K562 (cell line): ENCODE results near the gene H3-3A. TPM values are rescaled to one million over a fixed set of nuclear protein-coding genes. Genes with fewer than 3 reads are reported as not detected.
A peak's percentile ranks its signal among the peaks of the same experiment; 100 is the strongest.

ENCODE experiments used
- ARID1B ChIP-seq: fragments of 450-650 bp; IDR thresholded peaks from 2 replicates; pipeline ENCODE4 v1.6.1; 2016; ENCODE audit warnings: antibody characterized with exemption, mild to moderate bottlenecking, inconsistent platforms
- EP400 ChIP-seq: fragments of 450-650 bp; IDR thresholded peaks from 2 replicates; pipeline ENCODE4 v1.6.1; 2017; ENCODE audit warnings: antibody characterized with exemption, mild to moderate bottlenecking, moderate library complexity
- ERF ChIP-seq: fragments of 450-650 bp; formaldehyde crosslinking; IDR thresholded peaks from 2 replicates; pipeline ENCODE4 v1.4.0; 2020; ENCODE audit warnings: mild to moderate bottlenecking, mixed read lengths
- ILK ChIP-seq: fragments of 450-650 bp; IDR thresholded peaks from 2 replicates; pipeline ENCODE4 v1.6.1; 2016; ENCODE audit warnings: missing genetic modification characterization, low read depth, mild to moderate bottlenecking, missing compliant biosample characterization, moderate library complexity, borderline replicate concordance
- MTA3 ChIP-seq: fragments of 450-650 bp; formaldehyde crosslinking; IDR thresholded peaks from 2 replicates; pipeline ENCODE4 v1.6.1; 2017; ENCODE audit warnings: mild to moderate bottlenecking, borderline replicate concordance
- NCOA1 ChIP-seq: fragments of 450-650 bp; IDR thresholded peaks from 2 replicates; pipeline ENCODE4 v1.6.1; 2016; ENCODE audit warnings: low read depth
- RBM17 ChIP-seq: fragments of 200-400 bp; formaldehyde crosslinking; IDR thresholded peaks from 2 replicates; pipeline ENCODE4 v1.6.1; 2017; ENCODE audit warnings: low read depth, mild to moderate bottlenecking, low read length, borderline replicate concordance
- SMAD1 ChIP-seq: fragments of 150-350 bp; IDR thresholded peaks from 2 replicates; pipeline ENCODE4 v1.6.1; 2014; ENCODE audit warnings: low read length, low read depth; ENCODE audit not compliant: partially characterized antibody
- TEAD1 ChIP-seq, 2 experiments: fragments of 450-650 bp in 1 of 2; sonication (generic) in 1 of 2; formaldehyde crosslinking; IDR thresholded peaks; 2 replicates each; pipeline versions ENCODE4 v1.4.0 to v1.8.0; 2020 to 2022; ENCODE audit warnings: mild to moderate bottlenecking in 2 of 2, missing genetic modification reagents in 1 of 2
- polyA plus RNA-seq, 8 experiments: library from polyadenylated mRNA; depleted of rRNA in 4 of 8; stranded (reverse) in 5 of 8; unstranded in 3 of 8; fragments of >200 nt; fragmentation: Nextera tagmentation in 2 of 8; fragmentation: Illumina TruSeq in 1 of 8; extraction: Ambion mirVana in 2 of 8; extraction: Trizol in 1 of 8; gene quantifications; 2 replicates each; pipeline versions ENCODE4 v1.2.1 to v1.2.3, GENCODE V29; 2011 to 2014; ENCODE audit warnings: inconsistent platforms in 1 of 8, missing spikeins in 1 of 8
- total RNA-seq, 7 experiments: library from RNA; depleted of rRNA in 6 of 7; stranded (reverse); fragments of >200 nt in 6 of 7; fragmentation: Illumina TruSeq in 2 of 7; extraction: Trizol in 2 of 7; gene quantifications; 2 replicates each; pipeline versions ENCODE4 v1.2.1 to v1.2.3, GENCODE V29; 2011 to 2021; ENCODE audit warnings: low replicate concordance in 1 of 7
- TF ChIP-seq, protein P1 (sequence below): fragments of 250-450 bp; sonication (Bioruptor Pico); IDR thresholded peaks from 2 replicates; pipeline ENCODE4 v1.5.0; 2020; ENCODE audit warnings: mild to moderate bottlenecking
- TF ChIP-seq, protein P2 (sequence below): fragments of 450-650 bp; IDR thresholded peaks from 2 replicates; pipeline ENCODE4 v1.6.1; 2016; ENCODE audit warnings: mild to moderate bottlenecking, moderate library complexity
- TF ChIP-seq, protein P3 (sequence below), 3 experiments: fragments of 200-800 bp in 1 of 3; sonication (Bioruptor generic) in 1 of 3; sonication (generic) in 1 of 3; formaldehyde crosslinking in 1 of 3; IDR thresholded peaks; 2 replicates each; pipeline versions ENCODE4 v1.6.1 to v1.8.0; 2016 to 2022; ENCODE audit warnings: mild to moderate bottlenecking in 2 of 3, missing compliant biosample characterization in 2 of 3, missing genetic modification characterization in 2 of 3, missing genetic modification reagents in 1 of 3

H3-3A gene
- total and polyA plus RNA-seq, 9 of the 15 experiments (the other 6 are each of a cell fraction or from before 2014, with no cell fraction given) = 426 to 1,083 (median 591) TPM

DNA sequence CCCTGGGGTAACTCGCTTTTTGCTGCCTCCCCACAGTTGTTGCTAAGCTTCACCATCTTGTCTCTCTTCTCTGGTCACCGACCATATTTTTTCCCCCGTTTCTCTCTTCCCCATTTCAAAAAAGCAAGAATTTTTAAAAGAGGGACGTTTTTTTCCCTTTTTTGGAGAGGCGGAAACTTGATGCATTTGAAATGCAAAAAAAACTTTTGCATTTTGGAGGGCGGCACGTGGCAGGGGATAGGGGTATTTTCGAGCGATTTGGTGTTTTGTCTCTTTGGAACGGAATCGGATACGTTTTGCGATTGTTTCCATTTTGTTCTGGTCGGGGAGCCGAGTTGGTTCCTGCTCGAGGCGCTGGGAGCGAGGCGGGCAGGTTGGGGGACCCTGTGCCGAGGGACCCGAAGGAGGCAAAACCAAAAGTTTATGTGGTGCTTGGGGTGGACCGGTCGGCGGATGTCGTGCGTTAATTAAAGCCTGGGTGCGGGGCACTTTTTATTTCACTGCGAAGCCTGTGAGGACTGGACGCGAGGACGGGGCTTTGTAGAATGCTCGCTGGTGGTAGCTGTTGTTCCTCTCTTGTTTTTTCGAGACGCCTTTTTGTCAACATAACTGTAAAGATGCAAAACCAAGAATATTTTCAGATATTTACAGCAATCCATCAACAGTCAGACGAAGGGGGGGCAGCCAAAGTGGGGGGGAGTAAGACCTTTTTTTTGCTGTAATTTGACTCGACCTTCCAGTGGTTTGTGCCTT is 884 bp downstream of the H3-3A start (continued):
- TF ChIP-seq ILK (tag) = no peak
- TF ChIP-seq, protein P1, sequence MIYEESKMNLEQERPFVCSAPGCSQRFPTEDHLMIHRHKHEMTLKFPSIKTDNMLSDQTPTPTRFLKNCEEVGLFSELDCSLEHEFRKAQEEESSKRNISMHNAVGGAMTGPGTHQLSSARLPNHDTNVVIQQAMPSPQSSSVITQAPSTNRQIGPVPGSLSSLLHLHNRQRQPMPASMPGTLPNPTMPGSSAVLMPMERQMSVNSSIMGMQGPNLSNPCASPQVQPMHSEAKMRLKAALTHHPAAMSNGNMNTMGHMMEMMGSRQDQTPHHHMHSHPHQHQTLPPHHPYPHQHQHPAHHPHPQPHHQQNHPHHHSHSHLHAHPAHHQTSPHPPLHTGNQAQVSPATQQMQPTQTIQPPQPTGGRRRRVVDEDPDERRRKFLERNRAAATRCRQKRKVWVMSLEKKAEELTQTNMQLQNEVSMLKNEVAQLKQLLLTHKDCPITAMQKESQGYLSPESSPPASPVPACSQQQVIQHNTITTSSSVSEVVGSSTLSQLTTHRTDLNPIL (CRISPR knock-in tag) = 0 out of 2 replicates have a peak, but pooled peaks have one; percentile 15
- TF ChIP-seq EP400 = peak; percentile 42; the same call in 1 of the 2 replicates
- no peak for TF ChIP-seq MTA3
- peak; percentile 26 for TF ChIP-seq SMAD1
- peak; percentile 56; the same call in 1 of the 2 replicates for TF ChIP-seq ERF (CRISPR knock-in tag)
- TF ChIP-seq, protein P2, sequence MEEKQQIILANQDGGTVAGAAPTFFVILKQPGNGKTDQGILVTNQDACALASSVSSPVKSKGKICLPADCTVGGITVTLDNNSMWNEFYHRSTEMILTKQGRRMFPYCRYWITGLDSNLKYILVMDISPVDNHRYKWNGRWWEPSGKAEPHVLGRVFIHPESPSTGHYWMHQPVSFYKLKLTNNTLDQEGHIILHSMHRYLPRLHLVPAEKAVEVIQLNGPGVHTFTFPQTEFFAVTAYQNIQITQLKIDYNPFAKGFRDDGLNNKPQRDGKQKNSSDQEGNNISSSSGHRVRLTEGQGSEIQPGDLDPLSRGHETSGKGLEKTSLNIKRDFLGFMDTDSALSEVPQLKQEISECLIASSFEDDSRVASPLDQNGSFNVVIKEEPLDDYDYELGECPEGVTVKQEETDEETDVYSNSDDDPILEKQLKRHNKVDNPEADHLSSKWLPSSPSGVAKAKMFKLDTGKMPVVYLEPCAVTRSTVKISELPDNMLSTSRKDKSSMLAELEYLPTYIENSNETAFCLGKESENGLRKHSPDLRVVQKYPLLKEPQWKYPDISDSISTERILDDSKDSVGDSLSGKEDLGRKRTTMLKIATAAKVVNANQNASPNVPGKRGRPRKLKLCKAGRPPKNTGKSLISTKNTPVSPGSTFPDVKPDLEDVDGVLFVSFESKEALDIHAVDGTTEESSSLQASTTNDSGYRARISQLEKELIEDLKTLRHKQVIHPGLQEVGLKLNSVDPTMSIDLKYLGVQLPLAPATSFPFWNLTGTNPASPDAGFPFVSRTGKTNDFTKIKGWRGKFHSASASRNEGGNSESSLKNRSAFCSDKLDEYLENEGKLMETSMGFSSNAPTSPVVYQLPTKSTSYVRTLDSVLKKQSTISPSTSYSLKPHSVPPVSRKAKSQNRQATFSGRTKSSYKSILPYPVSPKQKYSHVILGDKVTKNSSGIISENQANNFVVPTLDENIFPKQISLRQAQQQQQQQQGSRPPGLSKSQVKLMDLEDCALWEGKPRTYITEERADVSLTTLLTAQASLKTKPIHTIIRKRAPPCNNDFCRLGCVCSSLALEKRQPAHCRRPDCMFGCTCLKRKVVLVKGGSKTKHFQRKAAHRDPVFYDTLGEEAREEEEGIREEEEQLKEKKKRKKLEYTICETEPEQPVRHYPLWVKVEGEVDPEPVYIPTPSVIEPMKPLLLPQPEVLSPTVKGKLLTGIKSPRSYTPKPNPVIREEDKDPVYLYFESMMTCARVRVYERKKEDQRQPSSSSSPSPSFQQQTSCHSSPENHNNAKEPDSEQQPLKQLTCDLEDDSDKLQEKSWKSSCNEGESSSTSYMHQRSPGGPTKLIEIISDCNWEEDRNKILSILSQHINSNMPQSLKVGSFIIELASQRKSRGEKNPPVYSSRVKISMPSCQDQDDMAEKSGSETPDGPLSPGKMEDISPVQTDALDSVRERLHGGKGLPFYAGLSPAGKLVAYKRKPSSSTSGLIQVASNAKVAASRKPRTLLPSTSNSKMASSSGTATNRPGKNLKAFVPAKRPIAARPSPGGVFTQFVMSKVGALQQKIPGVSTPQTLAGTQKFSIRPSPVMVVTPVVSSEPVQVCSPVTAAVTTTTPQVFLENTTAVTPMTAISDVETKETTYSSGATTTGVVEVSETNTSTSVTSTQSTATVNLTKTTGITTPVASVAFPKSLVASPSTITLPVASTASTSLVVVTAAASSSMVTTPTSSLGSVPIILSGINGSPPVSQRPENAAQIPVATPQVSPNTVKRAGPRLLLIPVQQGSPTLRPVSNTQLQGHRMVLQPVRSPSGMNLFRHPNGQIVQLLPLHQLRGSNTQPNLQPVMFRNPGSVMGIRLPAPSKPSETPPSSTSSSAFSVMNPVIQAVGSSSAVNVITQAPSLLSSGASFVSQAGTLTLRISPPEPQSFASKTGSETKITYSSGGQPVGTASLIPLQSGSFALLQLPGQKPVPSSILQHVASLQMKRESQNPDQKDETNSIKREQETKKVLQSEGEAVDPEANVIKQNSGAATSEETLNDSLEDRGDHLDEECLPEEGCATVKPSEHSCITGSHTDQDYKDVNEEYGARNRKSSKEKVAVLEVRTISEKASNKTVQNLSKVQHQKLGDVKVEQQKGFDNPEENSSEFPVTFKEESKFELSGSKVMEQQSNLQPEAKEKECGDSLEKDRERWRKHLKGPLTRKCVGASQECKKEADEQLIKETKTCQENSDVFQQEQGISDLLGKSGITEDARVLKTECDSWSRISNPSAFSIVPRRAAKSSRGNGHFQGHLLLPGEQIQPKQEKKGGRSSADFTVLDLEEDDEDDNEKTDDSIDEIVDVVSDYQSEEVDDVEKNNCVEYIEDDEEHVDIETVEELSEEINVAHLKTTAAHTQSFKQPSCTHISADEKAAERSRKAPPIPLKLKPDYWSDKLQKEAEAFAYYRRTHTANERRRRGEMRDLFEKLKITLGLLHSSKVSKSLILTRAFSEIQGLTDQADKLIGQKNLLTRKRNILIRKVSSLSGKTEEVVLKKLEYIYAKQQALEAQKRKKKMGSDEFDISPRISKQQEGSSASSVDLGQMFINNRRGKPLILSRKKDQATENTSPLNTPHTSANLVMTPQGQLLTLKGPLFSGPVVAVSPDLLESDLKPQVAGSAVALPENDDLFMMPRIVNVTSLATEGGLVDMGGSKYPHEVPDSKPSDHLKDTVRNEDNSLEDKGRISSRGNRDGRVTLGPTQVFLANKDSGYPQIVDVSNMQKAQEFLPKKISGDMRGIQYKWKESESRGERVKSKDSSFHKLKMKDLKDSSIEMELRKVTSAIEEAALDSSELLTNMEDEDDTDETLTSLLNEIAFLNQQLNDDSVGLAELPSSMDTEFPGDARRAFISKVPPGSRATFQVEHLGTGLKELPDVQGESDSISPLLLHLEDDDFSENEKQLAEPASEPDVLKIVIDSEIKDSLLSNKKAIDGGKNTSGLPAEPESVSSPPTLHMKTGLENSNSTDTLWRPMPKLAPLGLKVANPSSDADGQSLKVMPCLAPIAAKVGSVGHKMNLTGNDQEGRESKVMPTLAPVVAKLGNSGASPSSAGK = peak; percentile 58
- TF ChIP-seq, protein P3, sequence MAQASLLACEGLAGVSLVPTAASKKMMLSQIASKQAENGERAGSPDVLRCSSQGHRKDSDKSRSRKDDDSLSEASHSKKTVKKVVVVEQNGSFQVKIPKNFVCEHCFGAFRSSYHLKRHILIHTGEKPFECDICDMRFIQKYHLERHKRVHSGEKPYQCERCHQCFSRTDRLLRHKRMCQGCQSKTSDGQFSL (CRISPR knock-in tag; IDR thresholded peaks at IDR 0.05) = 0 out of 2 replicates have a peak, but pooled peaks have one; percentile 46
- TF ChIP-seq, protein P3 (tag; IDR thresholded peaks at IDR 0.05) = peak in 1 of 2 experiments; percentile 88; a peak in 2 of 4 replicates
- TF ChIP-seq RBM17 = no peak
- 0 out of 2 replicates have a peak, but pooled peaks have one; percentile 1 for TF ChIP-seq ARID1B
- TF ChIP-seq TEAD1 (CRISPR knock-in tag; IDR thresholded peaks at IDR 0.05) = 0 out of 4 replicates have a peak, but pooled peaks of 1 of the 2 experiments have one; percentile 22
- TF ChIP-seq NCOA1 = no peak
